GF-D8 (cell line): Measurements from ENCODE around the gene RPRML.
A peak's percentile ranks its signal among the peaks of the same experiment; 100 is the strongest.

Experiments used
- DNase-seq: peaks from one replicate; lab custom pipeline; 2025; lab: John Stamatoyannopoulos, UW

RPRML gene

GRCh38 chr17:46944931-46945330 lies 34.1 kb downstream of the RPRML start:
- DNase-seq, result no peak

DNA sequence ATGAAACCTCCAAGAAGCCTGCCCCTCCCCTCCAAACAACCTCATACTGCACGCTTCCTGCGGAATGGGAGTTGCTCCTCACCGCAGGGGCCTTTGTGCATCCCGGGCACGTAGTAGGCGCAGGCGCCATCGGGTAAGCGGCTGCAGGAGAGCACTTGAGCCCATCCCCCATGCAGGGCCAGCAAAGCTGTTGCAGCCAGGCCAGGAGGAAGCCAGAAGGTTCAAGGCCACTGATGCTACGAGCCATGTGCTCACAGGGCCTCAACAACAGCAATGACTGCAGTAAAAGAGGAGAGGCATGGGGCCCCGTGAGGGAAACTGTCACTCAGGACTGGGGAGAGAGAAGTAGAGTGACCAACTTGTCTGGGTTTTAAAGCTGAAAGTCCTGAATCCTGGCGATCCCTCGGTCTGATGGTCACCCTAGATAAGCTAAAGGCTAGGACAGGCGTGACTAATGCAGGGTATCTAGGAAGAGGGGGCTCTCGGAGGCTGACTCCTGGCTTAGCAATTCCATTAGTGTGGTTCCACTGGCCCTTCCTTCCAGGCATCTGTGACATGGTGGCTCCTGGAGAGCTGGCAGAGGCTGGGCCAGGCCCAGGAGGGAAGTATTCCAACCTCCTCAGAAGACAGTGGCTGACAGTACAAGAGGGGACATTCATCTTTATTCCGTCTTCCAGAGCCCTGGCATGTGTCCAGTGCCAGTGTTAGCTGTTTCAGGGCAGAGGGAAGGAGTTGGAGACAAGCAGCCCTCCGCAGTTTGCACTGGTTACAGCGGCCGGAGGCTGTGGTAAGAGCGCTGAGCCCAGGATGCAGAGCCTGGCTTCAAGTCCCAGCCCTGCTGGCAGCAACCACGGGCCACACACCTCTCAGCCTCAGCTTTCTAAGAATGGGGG lies 35.3 kb downstream of the RPRML start:
- DNase-seq, result peak; percentile 3

GRCh38 chr17:46943218-46943500 lies 35.9 kb downstream of the RPRML start:
- DNase-seq, result no peak

DNA sequence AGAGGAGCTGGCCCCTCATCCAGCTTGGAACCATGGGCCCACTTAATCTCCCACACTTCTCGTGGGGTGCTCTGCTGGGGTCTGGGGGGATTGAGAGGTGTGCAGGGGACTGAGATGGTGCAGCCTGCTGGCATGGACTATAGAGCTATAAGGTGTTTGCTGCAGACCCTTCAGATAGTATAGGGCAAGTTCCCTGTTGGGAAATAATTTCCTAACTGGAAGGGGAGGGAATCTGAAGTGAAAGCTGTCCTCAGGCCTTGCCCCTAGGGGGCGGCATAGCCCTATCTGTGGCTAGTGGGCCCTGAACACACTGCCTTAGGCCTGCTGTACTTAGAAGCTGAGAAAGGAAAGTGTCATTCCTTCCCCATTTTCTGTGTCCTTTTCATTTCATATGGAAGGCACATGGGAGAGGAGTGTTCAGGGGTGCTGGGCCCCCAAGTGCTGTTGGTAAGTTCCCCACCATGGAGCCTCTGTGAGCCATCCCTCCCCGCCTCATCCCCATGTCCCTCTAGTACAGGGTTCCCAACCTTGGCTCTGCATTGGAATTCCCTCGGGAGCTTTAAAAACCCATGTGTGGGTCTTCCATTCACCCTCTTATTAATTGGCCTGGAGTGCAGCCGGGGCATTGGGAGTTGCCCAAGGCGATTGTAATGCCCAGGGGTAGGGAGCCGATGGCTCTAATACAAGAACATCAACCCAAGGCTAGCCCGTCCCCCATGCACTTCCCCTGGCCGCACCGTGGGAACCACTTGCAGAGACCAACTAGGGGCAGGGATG lies 36.4 kb downstream of the RPRML start:
- DNase-seq, result peak; percentile 17

DNA sequence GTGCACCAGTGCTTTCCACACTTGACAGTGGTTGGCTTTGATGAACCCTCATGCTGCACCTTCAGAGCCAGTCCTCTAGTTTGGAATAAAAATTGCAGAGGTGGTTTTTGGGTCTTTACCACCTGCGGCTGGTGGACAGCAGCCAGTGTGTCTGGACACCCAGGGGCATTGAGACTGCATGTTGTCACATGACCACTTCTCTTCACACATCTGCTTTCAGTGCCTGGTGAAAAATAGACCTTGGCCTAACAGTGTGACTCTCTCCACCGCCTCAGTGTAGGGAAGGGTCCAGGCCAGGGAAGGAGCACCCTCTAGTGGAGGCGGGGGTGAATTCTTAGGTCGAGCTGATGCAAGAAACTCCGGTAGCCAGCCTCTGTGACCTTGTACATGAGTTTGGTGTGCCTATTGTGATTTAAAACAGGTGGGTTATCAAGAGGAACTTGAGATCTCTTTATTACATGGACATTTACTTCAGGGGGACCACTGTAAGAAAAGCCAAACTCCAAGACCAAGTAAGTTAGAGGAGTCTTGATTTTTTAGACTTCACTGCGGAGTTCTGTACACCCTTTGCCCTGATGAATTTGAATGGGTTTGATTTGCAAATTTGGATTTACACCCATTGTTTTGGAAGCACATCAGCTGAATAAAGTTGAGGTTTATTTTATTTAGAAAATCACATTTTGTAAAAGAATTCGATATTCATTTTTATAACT lies 38.2 kb downstream of the RPRML start:
- peak; percentile 15 for DNase-seq

- DNase-seq, result no peak
Observed at GRCh38 chr17:46935658-46936266, 43.3 kb downstream of the RPRML start.

GRCh38 chr17:46931596-46931995 lies 47.5 kb downstream of the RPRML start:
- DNase-seq, result no peak

- DNase-seq, result no peak
Observed at GRCh38 chr17:46930051-46930450, 49.0 kb downstream of the RPRML start.

- DNase-seq, result no peak
Observed at GRCh38 chr17:46929413-46929812, 49.6 kb downstream of the RPRML start.

DNA sequence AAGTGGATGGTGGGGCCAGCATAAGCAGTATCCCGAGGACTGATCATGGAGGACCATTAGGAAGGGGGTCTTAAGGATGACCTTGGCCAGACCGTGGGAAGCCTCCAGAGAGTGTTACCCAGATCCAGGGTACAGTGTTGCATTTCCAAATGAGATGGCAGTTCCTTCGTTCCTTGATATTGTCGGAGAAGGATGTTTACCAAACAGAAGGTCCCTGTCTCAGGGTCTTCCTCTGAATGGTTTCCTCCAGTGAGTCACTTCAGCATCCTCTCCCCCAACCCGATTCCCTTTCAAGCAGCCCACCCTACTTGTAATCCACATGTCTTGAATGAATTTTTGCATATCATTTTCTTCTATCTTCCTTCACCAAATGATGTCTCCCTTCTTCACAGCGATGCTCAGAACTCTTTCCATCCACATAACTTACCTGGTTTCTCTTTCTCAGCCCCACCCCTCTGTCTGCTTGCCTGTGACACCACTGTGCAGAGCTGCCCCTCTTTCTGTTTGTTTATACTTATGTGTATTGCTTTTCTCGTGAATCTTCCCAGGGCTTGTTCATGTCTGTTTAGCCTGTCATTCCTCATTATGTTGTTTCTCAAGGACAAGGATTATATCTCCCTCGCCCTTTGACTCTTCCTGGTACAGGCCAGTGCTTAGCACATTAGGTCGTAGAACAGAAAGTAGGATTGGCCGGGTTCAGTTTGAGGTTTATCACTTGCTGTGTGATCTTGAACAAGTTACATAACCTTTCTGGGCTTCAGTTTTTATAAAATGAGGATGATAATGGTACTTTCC lies 50.4 kb downstream of the RPRML start:
- DNase-seq, result no peak
